ENCODE results near the gene A3GALT2.
"Not testable (repeated sequence)": the region's sequence is repeated elsewhere in the genome, so short reads cannot be mapped to it uniquely, and the experiment has no call there.

Gene A3GALT2

DNA sequence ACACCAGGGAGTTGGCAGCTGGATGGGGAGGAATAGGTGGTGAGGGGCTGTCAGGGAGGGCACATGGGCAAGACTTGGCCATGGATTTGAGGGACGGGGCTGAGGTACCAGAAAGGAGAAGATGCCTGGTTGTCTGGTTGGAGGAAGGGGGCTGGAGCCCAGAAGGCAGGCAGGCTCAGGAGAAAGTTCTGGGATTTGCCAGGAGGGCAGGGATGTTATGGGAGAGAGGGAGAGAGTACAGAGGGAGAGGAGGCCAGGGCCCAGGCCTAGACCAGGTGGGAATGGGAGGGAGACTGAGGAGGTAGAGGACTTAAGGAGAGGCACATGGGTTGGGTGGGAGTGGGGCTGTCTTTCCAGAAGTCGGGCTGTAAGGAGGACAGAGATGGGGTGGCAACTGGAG is 4.3 kb downstream of the A3GALT2 start:
- Histone ChIP-seq H3K27ac (ENCODE audit: low read depth in 2 of 2, low read length in 2 of 2) (no peak overlapping the region), H3K36me3 (ENCODE audit: control insufficient read depth in 2 of 2, insufficient read depth in 2 of 2, low read length in 2 of 2) (no peaks in the 10 kb centered on the region), H3K4me3 (ENCODE audit: low read length in 2 of 2) (no peak overlapping the region), H3K9ac (ENCODE audit: low read depth in 1 of 2, low read length in 2 of 2) (no peak overlapping the region), H3K27me3 (ENCODE audit: control insufficient read depth in 2 of 2, insufficient read depth in 2 of 2, low read length in 2 of 2) (no peaks in the 10 kb centered on the region), H3K9me3 (ENCODE audit: control insufficient read depth in 2 of 2, low read length in 2 of 2) (no peaks in the 10 kb centered on the region), H3K4me1 (ENCODE audit: control insufficient read depth in 2 of 2, insufficient read depth in 2 of 2, low read length in 2 of 2) (no peaks in the 10 kb centered on the region)

- H3K27ac ChIP-seq (ENCODE audit: low read depth in 2 of 2, low read length in 2 of 2): no peak overlapping the region
Measured at GRCh38 chr1:33314416-33314815, 6.5 kb downstream of the A3GALT2 start.

DNA sequence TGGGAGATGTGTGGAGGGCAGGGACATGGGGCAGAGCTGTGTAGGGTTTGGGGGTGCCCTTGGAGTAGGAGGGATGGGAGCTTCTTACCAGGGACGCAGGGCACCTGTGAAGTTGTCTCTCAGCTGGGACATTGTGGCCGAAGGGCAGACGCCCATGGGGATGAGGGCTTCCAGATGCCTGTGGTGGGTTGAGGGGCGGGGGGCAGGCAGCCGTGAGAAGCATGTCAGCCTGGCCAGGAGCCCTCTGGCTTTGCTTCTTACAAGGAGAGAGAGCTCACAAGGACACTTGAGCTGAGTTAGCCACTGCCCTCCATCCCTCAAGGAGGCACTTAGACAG is 8.5 kb downstream of the A3GALT2 start:
- Histone ChIP-seq H3K27me3 (ENCODE audit: control insufficient read depth in 2 of 2, insufficient read depth in 2 of 2, low read length in 2 of 2) (no peaks in the 10 kb centered on the region), H3K9me3 (ENCODE audit: control insufficient read depth in 2 of 2, low read length in 2 of 2) (no peaks in the 10 kb centered on the region), H3K27ac (ENCODE audit: low read depth in 2 of 2, low read length in 2 of 2) (no peak overlapping the region)

More at GRCh38 chr1:33314416-33314815, 6.5 kb downstream of the A3GALT2 start:
- Histone ChIP-seq H3K4me3 (ENCODE audit: low read length in 2 of 2) (no peak overlapping the region), H3K9me3 (ENCODE audit: control insufficient read depth in 2 of 2, low read length in 2 of 2) (no peaks in the 10 kb centered on the region), H3K36me3 (ENCODE audit: control insufficient read depth in 2 of 2, insufficient read depth in 2 of 2, low read length in 2 of 2) (no peaks in the 10 kb centered on the region), H3K9ac (ENCODE audit: low read depth in 1 of 2, low read length in 2 of 2) (no peak overlapping the region), H3K27me3 (ENCODE audit: control insufficient read depth in 2 of 2, insufficient read depth in 2 of 2, low read length in 2 of 2) (no peaks in the 10 kb centered on the region), H3K4me1 (ENCODE audit: control insufficient read depth in 2 of 2, insufficient read depth in 2 of 2, low read length in 2 of 2) (no peaks in the 10 kb centered on the region)

DNA sequence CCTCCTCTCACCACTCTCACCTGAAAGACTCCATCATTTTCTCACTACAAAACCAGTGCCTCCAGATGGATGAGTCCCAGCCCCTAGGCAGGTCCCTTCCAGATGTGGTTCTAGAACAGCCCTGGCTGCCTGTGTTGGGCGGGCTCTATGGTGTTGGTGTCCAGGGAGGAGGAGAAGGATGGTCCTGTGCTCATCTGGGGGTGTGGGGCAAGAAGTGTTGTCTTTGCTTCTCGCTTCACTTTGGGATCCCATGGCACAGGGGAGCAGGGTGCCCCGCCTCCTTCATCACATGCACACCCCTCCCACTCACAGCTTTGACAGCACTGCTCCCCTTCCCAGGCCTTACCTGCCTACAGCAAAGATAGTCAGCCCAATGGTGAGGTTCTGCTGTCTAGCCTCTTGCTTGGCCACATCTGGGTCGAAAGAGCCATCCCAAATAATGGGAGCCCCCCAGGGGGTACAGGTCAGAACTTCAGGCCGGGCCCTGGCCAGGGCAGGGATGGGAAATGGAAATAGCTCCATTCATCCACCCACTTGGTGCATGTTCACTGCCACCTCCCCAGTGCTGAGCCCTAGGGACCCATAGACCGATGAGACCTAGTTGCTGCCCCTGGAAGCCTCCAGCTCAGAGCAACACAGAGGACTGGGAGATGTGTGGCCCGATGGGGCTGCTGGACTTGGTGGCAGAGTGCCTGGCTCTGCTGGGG is 9.0 kb downstream of the A3GALT2 start:
- Histone ChIP-seq H3K27ac (ENCODE audit: low read depth in 2 of 2, low read length in 2 of 2) (no peak overlapping the region), H3K4me1 (ENCODE audit: control insufficient read depth in 2 of 2, insufficient read depth in 2 of 2, low read length in 2 of 2) (peaks cover 0 to 3% of the 10 kb centered on the region in 2 donors), H3K27me3 (ENCODE audit: control insufficient read depth in 2 of 2, insufficient read depth in 2 of 2, low read length in 2 of 2) (no peaks in the 10 kb centered on the region), H3K9ac (ENCODE audit: low read depth in 1 of 2, low read length in 2 of 2) (no peak overlapping the region), H3K36me3 (ENCODE audit: control insufficient read depth in 2 of 2, insufficient read depth in 2 of 2, low read length in 2 of 2) (no peaks in the 10 kb centered on the region), H3K4me3 (ENCODE audit: low read length in 2 of 2) (no peak overlapping the region), H3K9me3 (ENCODE audit: control insufficient read depth in 2 of 2, low read length in 2 of 2) (no peaks in the 10 kb centered on the region)

More for the DNA sequence above, 8.5 kb downstream of the A3GALT2 start:
- H3K9ac ChIP-seq (ENCODE audit: low read depth in 1 of 2, low read length in 2 of 2): no peak overlapping the region
- no peaks in the 10 kb centered on the region for H3K4me1 ChIP-seq (ENCODE audit: control insufficient read depth in 2 of 2, insufficient read depth in 2 of 2, low read length in 2 of 2)
- H3K4me3 ChIP-seq (ENCODE audit: low read length in 2 of 2): no peak overlapping the region
- H3K36me3 ChIP-seq (ENCODE audit: control insufficient read depth in 2 of 2, insufficient read depth in 2 of 2, low read length in 2 of 2): no peaks in the 10 kb centered on the region

DNA sequence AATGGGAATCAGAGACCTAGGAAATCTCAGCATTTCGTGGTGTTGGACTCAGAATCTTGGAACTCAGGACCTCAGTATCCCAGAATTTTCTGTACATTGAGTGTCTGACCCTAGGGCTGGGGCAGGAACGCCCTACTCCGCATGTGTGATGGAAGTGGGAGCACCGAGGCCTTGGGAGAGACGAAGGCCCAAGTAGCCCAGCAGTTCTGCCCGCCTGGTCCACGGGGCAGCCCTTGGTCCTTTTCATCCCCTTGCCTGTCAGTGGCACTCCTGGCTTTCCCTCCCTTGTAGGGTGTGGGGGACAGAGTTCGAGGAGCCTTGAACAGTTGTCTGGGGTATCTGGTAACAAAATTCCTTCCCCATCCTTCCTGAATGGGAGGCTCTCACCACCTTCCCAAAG is 10.2 kb downstream of the A3GALT2 start:
- Histone ChIP-seq H3K36me3 (ENCODE audit: control insufficient read depth in 2 of 2, insufficient read depth in 2 of 2, low read length in 2 of 2) (no peaks in the 10 kb centered on the region), H3K9me3 (ENCODE audit: control insufficient read depth in 2 of 2, low read length in 2 of 2) (no peaks in the 10 kb centered on the region), H3K27me3 (ENCODE audit: control insufficient read depth in 2 of 2, insufficient read depth in 2 of 2, low read length in 2 of 2) (no peaks in the 10 kb centered on the region), H3K4me1 (ENCODE audit: control insufficient read depth in 2 of 2, insufficient read depth in 2 of 2, low read length in 2 of 2) (peaks cover 0 to 6% of the 10 kb centered on the region in 2 donors), H3K9ac (ENCODE audit: low read depth in 1 of 2, low read length in 2 of 2) (no peak overlapping the region), H3K4me3 (ENCODE audit: low read length in 2 of 2) (no peak overlapping the region), H3K27ac (ENCODE audit: low read depth in 2 of 2, low read length in 2 of 2) (no peak overlapping the region)

DNA sequence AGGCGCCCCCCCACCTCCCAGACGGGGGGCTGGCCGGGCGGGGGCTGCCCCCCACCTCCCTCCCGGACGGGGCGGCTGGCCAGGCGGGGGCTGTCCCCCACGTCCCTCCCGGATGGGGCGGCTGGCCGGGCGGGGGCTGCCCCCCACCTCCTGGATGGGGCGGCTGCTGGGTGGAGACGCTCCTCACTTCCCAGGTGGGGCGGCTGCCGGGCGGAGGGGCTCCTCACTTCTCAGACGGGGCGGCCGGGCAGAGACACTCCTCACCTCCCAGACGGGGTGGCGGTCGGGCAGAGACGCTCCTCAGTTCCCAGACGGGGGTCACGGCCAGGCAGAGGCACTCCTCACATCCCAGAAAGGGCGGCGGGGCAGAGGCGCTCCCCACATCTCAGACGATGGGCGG is 11.5 kb downstream of the A3GALT2 start:
- not testable (repeated sequence) for H3K27me3 ChIP-seq (ENCODE audit: control insufficient read depth in 2 of 2, insufficient read depth in 2 of 2, low read length in 2 of 2); H3K36me3 ChIP-seq (ENCODE audit: control insufficient read depth in 2 of 2, insufficient read depth in 2 of 2, low read length in 2 of 2); H3K9me3 ChIP-seq (ENCODE audit: control insufficient read depth in 2 of 2, low read length in 2 of 2); H3K9ac ChIP-seq (ENCODE audit: low read depth in 1 of 2, low read length in 2 of 2); H3K27ac ChIP-seq (ENCODE audit: low read depth in 2 of 2, low read length in 2 of 2); H3K4me3 ChIP-seq (ENCODE audit: low read length in 2 of 2); H3K4me1 ChIP-seq (ENCODE audit: control insufficient read depth in 2 of 2, insufficient read depth in 2 of 2, low read length in 2 of 2)

- Histone ChIP-seq H3K9ac (ENCODE audit: low read depth in 1 of 2, low read length in 2 of 2) (no peak overlapping the region), H3K27me3 (ENCODE audit: control insufficient read depth in 2 of 2, insufficient read depth in 2 of 2, low read length in 2 of 2) (no peaks in the 10 kb centered on the region), H3K36me3 (ENCODE audit: control insufficient read depth in 2 of 2, insufficient read depth in 2 of 2, low read length in 2 of 2) (no peaks in the 10 kb centered on the region), H3K27ac (ENCODE audit: low read depth in 2 of 2, low read length in 2 of 2) (no peak overlapping the region), H3K4me3 (ENCODE audit: low read length in 2 of 2) (no peak overlapping the region), H3K9me3 (ENCODE audit: control insufficient read depth in 2 of 2, low read length in 2 of 2) (no peaks in the 10 kb centered on the region), H3K4me1 (ENCODE audit: control insufficient read depth in 2 of 2, insufficient read depth in 2 of 2, low read length in 2 of 2) (peaks cover 0 to 6% of the 10 kb centered on the region in 2 donors)
Measured at GRCh38 chr1:33307494-33307864, 13.4 kb downstream of the A3GALT2 start.

- no peak overlapping the region for H3K4me3 ChIP-seq (ENCODE audit: low read length in 2 of 2)
- no peaks in the 10 kb centered on the region for H3K9me3 ChIP-seq (ENCODE audit: control insufficient read depth in 2 of 2, low read length in 2 of 2)
- H3K27ac ChIP-seq (ENCODE audit: low read depth in 2 of 2, low read length in 2 of 2): no peak overlapping the region
- H3K27me3 ChIP-seq (ENCODE audit: control insufficient read depth in 2 of 2, insufficient read depth in 2 of 2, low read length in 2 of 2): no peaks in the 10 kb centered on the region
- peaks cover 0 to 6% of the 10 kb centered on the region in 2 donors for H3K4me1 ChIP-seq (ENCODE audit: control insufficient read depth in 2 of 2, insufficient read depth in 2 of 2, low read length in 2 of 2)
- H3K36me3 ChIP-seq (ENCODE audit: control insufficient read depth in 2 of 2, insufficient read depth in 2 of 2, low read length in 2 of 2): no peaks in the 10 kb centered on the region
- no peak overlapping the region for H3K9ac ChIP-seq (ENCODE audit: low read depth in 1 of 2, low read length in 2 of 2)
Measured at GRCh38 chr1:33306653-33307493, 14.0 kb downstream of the A3GALT2 start.

GRCh38 chr1:33305816-33306652 is 14.9 kb downstream of the A3GALT2 start:
- no peaks in the 10 kb centered on the region for H3K36me3 ChIP-seq (ENCODE audit: control insufficient read depth in 2 of 2, insufficient read depth in 2 of 2, low read length in 2 of 2)
- H3K9me3 ChIP-seq (ENCODE audit: control insufficient read depth in 2 of 2, low read length in 2 of 2): no peaks in the 10 kb centered on the region
- H3K4me3 ChIP-seq (ENCODE audit: low read length in 2 of 2): no peak overlapping the region
- peaks cover 0 to 6% of the 10 kb centered on the region in 2 donors for H3K4me1 ChIP-seq (ENCODE audit: control insufficient read depth in 2 of 2, insufficient read depth in 2 of 2, low read length in 2 of 2)
- no peaks in the 10 kb centered on the region for H3K27me3 ChIP-seq (ENCODE audit: control insufficient read depth in 2 of 2, insufficient read depth in 2 of 2, low read length in 2 of 2)
- no peak overlapping the region for H3K27ac ChIP-seq (ENCODE audit: low read depth in 2 of 2, low read length in 2 of 2)
- H3K9ac ChIP-seq (ENCODE audit: low read depth in 1 of 2, low read length in 2 of 2): no peak overlapping the region

- H3K27me3 ChIP-seq (ENCODE audit: control insufficient read depth in 2 of 2, insufficient read depth in 2 of 2, low read length in 2 of 2): no peaks in the 10 kb centered on the region
- no peak overlapping the region for H3K27ac ChIP-seq (ENCODE audit: low read depth in 2 of 2, low read length in 2 of 2)
- no peak overlapping the region for H3K4me3 ChIP-seq (ENCODE audit: low read length in 2 of 2)
- peaks cover 0 to 6% of the 10 kb centered on the region in 2 donors for H3K4me1 ChIP-seq (ENCODE audit: control insufficient read depth in 2 of 2, insufficient read depth in 2 of 2, low read length in 2 of 2)
- H3K9me3 ChIP-seq (ENCODE audit: control insufficient read depth in 2 of 2, low read length in 2 of 2): no peaks in the 10 kb centered on the region
- no peak overlapping the region for H3K9ac ChIP-seq (ENCODE audit: low read depth in 1 of 2, low read length in 2 of 2)
- H3K36me3 ChIP-seq (ENCODE audit: control insufficient read depth in 2 of 2, insufficient read depth in 2 of 2, low read length in 2 of 2): no peaks in the 10 kb centered on the region
Measured at GRCh38 chr1:33305016-33305415, 15.9 kb downstream of the A3GALT2 start.
